Stimulated activated CD8-positive, alpha-beta memory T cell treated with anti-CD3 and anti-CD28 coated beads, Interleukin-15, amount 100 ng/mL, for 24 hours (primary cell): ENCODE measurements around the gene TBX4.
"Not testable (repeated sequence)": the region's sequence is repeated elsewhere in the genome, so short reads cannot be mapped to it uniquely, and the experiment has no call there.

Experiments
- DNase-seq: peaks from one replicate; pipeline ENCODE4 v3.0.0-alpha.2; 2020; ENCODE audit warnings: low read depth

The TBX4 gene

GRCh38 chr17:61429274-61429673, 22.9 kb upstream of the TBX4 start:
- no peak for DNase-seq

DNA sequence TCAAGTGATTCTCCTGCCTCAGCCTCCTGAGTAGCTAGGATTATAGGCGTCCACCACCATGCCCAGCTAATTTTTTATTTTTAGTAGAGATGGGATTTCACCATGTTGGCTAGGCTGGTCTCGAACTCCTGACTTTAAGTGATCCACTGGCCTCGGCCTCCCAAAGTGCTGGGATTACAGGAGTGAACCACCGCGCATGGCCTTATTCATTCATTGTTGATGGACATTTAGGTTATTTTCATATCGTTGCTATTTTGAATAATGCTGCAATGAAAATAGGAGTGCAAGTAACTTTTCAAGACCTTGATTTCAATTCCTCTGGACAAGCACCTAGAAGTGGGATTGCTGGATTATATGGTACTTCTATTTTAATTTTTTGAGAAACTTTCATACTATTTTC, 22.4 kb upstream of the TBX4 start:
- not testable (repeated sequence) for DNase-seq

DNA sequence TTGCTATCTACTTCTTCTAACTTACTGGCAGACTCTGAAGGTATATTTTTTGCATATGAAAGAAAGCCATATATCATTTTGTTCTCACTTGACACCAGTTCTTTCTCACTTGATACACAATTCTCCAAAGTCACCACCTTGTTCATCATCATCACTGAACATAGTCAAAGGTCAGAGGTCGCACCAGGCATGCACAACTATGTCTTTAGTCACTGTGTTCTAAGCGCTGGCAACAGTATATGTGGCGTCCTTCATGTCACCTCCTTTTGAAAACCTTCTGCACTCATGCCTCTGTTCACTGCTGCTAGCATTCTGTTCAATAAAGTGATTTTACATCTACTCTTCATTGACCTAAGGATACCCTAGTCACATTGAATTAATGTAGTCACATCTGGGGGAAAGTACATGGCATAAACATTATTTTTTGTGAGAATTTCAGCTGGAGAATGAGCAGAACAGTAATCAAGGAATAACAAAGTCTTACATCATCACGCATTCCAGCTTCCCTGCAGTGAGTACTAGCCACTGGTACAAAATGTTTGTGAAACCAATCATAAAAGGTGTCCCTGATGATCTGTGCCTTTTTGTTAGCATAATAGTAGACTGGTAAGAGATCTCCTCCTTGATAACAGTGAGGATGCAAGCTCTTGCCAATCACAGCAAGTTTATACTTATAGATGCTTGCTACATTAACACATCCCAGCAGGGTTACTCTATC, 20.5 kb upstream of the TBX4 start:
- DNase-seq, result no peak

GRCh38 chr17:61436273-61436672, 15.9 kb upstream of the TBX4 start:
- no peak for DNase-seq

DNA sequence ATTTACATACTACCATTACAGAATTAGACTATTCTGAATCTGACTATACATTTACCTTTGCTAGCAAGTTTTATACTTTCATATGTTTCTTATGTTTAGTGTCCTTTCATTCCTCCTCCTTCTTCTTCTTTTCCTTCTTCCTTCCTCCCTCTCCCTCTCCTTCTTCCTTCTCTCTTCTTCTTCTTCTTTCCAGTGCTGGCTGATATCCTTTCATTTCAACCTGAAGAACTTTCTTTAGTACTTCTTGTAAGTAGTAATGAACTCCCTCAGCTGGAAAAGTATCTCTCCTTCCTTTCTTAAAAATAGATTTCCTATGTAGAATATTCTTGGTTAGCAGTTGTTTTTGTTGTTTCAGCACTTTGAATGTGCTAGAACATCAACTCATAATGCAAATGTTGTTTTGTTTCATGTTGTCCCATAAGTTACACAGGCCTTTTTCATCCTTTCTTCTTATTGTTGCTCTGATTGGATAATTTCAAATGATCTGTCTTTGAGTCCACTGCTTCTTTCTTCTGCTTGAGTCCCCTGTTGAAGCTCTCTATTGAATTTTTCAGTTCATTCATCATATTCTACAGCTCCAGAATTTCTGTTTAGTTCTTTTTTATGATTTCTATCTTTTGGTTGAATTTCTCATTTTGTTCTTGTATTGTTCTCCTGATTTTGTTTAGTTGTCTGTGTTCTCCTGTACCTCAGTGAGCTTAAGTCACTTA, 15.1 kb upstream of the TBX4 start:
- DNase-seq, result no peak

DNA sequence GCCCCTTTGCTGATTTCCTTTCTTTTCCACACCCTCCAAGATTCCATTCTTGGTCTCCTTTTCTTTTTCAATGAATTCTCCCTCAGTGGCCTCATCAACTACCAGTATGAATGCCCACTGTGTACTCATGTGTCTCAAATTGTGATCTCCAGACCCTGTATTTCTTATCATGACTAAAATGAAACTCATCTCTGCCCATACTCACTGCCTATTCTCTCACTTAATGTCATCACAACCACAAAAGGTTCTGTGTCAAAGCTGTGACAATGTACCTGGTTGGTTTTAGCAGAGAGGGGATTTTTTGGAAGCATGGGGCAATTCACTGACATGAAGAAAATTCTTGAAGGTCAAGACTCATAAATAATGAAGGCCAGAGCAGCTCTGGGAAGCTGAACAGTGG, 11.5 kb upstream of the TBX4 start:
- no peak for DNase-seq

DNA sequence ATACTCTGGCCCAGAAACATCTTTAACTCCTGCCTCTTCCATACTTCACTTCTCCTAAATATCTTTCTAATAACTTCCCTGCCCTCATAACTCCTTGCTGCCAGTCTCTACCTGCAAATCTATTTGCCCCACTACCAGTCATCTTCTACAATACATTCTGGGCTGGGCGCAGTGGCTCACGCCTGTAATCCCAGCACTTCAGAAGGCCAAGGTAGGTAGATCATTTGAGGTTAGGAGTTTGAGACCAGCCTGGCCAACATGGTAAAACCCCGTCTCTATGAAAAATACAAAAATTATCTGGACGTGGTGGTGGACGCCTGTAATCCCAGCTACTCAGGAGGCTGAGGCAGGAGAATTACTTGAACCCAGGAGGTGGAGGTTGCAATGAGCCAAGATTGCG, 10.7 kb upstream of the TBX4 start:
- not testable (repeated sequence) for DNase-seq

GRCh38 chr17:61442136-61442775, 10.0 kb upstream of the TBX4 start:
- no peak for DNase-seq

GRCh38 chr17:61442878-61443474, 9.2 kb upstream of the TBX4 start:
- DNase-seq, result no peak

GRCh38 chr17:61443475-61443882, 8.7 kb upstream of the TBX4 start:
- no peak for DNase-seq

- no peak for DNase-seq
These were observed 8.1 kb upstream of the TBX4 start for GRCh38 chr17:61444075-61444474.

DNA sequence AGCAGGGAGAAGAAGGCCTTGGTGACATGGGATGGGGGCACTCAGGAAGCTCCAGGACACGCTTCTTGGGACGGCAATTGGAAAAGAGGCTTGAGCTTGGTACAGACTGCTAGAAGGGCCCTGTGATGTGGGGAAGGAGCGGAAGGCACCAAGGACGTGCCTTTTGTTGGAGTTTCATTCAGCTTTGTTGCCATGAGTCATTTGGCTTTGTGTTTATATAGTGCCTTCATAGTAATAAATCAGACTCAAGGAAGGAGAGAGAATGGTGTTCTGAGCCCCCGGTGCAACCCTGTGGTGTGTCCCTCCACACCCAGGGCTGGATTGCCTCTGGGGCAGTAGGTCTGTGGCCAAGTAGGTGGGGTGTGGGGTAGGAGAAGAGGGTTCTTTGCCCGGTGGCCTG, 7.4 kb upstream of the TBX4 start:
- DNase-seq, result no peak

- no peak for DNase-seq
These were observed 4.9 kb upstream of the TBX4 start for GRCh38 chr17:61447358-61447757.

- no peak for DNase-seq
These were observed 4.2 kb upstream of the TBX4 start for GRCh38 chr17:61448042-61448441.

DNA sequence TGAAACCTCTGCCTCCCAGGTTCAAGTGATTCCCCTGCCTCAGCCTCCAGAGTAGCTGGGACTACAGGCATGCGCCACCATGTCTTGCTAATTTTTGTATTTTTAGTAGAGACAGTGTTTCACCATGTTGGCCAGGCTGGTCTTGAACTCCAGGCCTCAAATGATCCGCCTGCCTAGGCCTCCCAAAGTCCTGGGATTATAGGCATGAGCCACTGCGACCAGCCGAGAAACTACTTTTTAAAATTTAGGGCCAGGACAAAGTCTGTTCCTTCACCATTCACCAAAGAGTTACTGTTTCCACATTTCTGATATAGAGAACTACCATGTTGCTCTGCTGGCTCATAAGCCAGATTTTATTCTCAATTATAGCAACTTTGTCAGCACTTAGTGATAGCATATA, 3.1 kb upstream of the TBX4 start:
- DNase-seq, result not testable (repeated sequence)

GRCh38 chr17:61449707-61450640, 2.2 kb upstream of the TBX4 start:
- no peak for DNase-seq

DNA sequence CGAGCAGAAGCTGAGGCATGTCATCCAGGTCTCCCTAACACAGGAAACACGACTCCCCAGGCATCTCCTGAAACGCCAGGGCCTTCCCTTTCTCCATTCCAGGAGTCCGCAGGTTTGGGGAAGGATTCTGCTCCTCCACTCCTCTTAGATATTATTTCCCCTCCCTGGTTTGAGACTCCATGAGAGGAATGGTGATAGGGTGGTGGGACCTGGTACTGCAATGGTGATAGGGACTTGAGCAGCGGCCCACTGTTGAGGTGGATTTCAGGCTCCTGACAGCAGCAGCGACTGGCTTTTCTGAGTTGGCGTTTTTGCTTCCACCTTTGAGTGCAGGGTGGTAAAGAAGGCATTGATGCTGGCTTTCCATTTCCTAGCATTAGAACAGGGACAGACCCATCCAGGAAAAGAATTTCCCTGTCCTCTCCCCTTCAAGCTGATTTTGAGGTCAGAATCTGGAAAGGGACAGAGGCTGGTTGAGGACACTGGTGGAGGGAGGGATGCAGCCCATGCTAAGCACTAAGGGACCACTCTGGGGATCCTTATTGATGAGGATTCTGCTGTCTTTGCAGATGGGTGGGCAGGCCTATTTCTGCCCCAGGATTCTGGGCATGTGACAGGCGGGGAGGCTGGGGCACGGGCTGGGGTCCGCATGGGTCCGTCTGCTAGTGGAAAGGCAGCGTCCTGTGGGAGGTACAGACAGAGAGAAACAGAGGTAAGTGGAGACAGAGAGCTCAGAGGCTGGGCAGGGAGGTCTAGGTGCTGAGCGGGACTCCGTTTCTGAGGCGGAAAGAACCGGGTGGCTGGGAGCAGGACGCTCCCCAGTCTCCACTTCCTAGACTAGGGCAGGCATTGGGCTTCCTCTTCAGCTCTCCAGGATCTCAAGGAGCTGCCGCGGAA, 1.3 kb upstream of the TBX4 start:
- no peak for DNase-seq

GRCh38 chr17:61451538-61452300, 503 bp upstream of the TBX4 start:
- DNase-seq, result no peak

GRCh38 chr17:61453566-61454380, 1.6 kb downstream of the TBX4 start:
- no peak for DNase-seq
